ENCODE data around the gene CWC22.

GRCh38 chr2:179983250-179983932, 23.7 kb downstream of the CWC22 start:
- no peak for TF ChIP-seq TAF1 (IDR thresholded peaks at IDR 0.05; ENCODE audit: borderline replicate concordance, insufficient read depth, low read length)
- no peak for TF ChIP-seq REST (IDR thresholded peaks at IDR 0.05; ENCODE audit: insufficient read depth in 1 of 2, low read depth in 2 of 2, low read length in 2 of 2)
- no peak for TF ChIP-seq SIN3A (IDR thresholded peaks at IDR 0.05; ENCODE audit: borderline replicate concordance, insufficient read depth, low read length)
